IPS-NIHi11 (cell line): Measurements from ENCODE around the gene HRH3.

Experiments used
- DNase-seq: peaks from one replicate; pipeline ENCODE4 v3.0.0; 2012; ENCODE audit warnings: mixed read lengths, low spot score

The HRH3 gene

DNA sequence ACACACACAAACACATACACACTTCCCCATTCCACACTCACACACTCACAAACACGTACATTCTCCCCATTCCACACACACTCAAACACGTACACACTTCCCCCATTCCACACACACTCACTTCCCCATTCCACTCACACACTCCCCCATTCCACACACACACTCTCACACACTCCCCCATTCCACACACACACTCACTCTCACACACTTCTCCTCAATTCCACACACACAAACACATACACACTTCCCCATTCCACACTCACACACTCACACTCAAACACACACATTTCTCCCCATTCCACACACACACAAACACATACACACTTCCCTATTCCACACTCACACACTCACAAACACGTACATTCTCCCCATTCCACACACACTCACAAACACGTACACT, 9.6 kb upstream of the HRH3 start:
- DNase-seq = no peak

DNA sequence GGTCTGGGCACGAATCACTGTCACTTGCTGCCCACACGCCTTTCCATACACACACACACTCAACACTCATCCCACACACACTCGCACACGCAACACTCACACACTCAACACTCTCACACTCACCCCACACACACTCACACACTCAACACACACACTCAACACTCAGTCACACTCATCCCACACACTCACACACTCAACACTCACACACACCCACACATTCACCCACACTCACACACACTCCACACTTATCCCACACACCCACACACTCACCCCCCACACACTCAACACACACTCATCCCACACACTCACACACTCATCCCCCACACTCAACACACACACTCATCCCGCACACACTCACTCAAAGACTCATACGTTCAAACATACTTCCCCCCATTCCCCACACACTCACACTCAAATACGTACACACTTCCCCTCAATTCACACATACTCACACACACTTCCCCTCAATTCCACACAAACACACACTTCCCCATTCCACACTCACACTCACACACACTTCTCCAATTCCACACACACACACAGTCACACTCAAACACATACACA, 9.0 kb upstream of the HRH3 start:
- no peak for DNase-seq

GRCh38 chr20:62227977-62228958, 8.2 kb upstream of the HRH3 start:
- DNase-seq = peak; percentile 82

GRCh38 chr20:62227591-62227976, 7.5 kb upstream of the HRH3 start:
- no peak for DNase-seq

GRCh38 chr20:62226707-62227590, 6.9 kb upstream of the HRH3 start:
- no peak for DNase-seq

- no peak for DNase-seq
Measured at GRCh38 chr20:62225820-62226635, 6.0 kb upstream of the HRH3 start.

DNA sequence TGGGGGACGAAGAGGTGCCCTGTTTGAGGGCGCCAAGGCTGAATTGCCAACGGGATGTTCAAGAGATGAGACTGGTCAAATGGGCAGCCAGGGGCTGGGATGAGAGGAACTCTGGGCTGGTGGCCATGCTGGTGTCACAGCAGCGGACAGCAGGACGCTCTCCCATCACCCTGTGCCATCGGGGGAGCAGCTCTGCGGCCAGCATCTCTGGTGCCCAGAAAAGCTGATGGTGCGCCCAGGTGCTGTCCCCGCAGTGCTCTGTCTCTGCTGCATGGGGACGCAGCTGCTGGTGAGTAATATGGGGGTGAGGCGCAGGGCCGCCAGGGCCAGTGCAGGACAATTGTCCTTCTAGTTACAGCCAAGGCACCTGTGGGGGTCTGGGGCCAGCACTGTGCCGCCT, 4.9 kb upstream of the HRH3 start:
- no peak for DNase-seq

DNA sequence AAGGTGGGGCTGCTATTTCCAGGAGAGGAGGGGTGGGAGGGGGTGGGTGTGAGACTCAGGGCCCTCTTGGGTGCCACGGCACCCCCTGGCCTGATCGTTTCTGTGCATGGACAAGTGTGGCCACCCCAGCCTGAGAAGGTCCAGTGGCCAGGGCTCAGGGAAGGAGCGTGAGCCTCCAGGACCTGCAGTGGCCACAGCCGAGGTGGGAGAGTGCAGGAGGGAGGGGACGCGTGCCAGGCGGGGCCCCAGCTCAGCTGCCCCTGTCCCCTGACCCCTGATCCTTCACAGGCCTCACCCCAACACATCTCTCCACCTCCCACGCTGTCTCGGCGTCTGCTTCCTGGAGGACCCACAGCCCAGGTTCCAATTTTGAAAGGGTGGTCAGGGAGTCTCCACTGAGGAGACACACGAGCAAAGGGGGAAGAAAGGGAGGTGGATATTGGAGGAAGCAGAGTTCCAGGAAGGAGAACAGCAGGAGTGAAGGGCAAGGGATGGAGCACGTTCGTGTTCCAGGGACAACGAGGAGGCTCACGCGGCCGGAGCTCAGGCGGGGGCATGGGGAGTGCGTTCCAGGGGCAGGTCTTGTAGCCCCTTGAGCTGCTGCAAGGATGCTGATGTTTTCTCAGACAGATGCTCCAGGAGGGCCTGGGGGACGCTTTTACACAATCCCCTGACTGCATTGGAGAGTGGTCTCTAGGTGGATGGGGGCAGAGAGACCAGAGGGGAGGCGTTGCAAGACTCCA, 4.2 kb upstream of the HRH3 start:
- DNase-seq = no peak

GRCh38 chr20:62223571-62223970, 3.5 kb upstream of the HRH3 start:
- DNase-seq = no peak

- no peak for DNase-seq
Measured at GRCh38 chr20:62222972-62223371, 2.9 kb upstream of the HRH3 start.

DNA sequence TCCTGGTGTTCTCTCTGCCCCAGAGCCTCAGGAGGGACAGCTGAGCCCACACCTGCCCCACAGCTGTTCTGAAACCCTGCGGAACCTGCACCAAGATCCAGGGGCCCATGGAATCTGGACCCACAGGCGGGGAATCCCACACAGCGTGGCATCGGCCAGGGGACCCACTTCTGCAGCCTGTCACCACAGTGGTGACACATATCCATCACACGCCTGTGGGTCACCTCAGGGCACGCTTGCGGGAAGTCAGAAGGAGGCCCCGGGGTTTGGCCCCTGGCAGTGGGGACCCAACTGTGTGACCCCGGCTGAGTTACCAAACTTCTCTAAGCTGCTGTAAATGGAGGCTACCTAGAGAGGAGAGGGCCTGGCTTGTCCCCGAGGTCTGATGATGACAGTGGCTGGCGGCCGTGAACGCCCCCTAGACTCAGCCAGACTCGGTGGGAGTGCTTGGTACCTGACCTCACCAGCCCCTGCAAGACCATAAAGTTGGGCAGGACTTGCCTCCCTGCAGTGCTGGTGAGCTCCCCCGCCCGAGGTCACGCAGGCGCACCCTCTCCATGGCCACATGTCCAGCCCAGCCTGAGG, 2.3 kb upstream of the HRH3 start:
- DNase-seq = no peak

DNA sequence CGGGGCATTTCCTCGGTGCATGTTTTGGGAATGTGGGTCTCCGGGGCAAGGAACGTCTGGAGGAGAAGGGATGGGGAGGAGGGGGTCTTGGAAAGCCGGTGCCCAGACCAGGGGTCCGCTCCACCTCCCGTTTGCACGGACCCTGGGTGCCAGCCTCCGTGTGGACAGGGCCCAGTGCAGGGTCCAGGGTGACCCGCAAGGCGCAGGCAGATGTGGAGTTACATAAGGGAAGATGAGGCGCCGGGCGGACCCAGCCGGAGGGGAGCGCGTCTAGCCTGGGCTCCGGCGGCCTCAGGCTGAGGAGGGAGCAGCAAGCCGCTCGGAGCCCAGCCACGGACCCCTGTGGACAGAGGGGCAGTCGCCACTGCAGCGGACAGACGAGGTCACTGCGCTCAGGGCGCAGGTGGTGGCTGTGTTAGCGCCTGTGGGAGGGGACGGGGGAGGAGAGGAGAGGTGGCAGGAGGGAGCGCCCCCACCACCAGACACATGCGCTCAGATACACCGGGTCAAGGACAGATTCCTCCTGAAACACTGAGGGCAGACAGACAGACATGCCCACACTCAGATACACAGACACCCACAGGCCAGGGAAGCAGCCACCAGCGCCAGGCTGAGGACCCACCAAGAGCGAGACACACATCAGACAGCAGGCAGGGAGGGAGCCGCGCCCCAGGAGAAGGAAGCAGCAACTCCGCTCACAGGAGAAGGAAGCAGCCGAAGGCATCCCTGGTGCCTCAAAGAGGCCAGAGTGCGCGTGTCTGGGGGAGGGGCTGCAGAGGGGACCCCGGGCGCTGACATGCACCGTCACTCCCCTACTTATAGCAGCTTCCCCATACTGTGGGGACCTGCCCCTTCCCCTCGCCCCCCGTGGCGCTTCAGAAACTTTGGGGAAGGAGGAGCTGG, 839 bp upstream of the HRH3 start:
- no peak for DNase-seq

DNA sequence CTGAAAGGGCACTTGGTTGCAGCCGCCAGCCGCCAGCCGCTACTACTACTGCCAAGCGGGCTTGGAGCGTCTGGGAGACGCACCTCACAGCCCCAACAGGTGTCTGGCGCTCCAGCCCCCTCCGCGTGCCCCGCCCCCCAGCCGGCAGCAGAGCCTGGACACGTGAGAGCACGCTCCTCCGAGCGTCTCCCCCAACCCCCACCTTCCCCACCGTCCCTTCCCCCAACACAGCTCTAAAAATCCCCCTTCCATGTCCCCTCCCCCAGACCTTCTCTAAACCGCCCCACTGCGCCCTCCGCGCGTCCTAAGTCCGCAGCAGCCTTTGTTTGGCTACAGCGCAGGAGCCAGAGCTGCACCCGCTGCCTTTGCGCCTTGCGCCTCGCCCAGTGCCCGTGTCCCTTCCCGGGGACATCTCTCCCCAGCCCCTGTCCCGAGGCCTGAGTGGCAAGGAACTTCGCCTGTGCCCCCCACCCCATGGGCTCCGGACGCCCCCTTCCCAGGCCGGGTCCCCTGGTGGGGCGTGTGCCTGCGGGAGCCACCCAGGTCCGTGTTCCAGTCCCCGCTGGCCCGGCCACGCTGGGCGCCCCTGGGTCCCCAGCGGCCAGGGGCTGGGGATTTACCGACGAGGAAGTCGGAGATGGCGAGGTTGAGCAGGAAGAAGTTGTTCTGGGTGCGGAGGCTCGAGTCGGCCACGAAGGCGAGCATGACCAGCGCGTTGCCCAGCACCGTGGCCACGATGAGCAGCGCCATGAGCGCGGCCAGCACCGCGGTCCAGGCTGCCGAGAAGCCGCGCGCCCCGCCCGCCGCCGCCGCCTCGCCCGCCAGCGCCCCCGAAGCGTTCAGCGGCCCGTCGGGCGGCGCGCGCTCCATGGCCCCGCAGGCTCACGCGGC, 732 bp downstream of the HRH3 start:
- DNase-seq = no peak

DNA sequence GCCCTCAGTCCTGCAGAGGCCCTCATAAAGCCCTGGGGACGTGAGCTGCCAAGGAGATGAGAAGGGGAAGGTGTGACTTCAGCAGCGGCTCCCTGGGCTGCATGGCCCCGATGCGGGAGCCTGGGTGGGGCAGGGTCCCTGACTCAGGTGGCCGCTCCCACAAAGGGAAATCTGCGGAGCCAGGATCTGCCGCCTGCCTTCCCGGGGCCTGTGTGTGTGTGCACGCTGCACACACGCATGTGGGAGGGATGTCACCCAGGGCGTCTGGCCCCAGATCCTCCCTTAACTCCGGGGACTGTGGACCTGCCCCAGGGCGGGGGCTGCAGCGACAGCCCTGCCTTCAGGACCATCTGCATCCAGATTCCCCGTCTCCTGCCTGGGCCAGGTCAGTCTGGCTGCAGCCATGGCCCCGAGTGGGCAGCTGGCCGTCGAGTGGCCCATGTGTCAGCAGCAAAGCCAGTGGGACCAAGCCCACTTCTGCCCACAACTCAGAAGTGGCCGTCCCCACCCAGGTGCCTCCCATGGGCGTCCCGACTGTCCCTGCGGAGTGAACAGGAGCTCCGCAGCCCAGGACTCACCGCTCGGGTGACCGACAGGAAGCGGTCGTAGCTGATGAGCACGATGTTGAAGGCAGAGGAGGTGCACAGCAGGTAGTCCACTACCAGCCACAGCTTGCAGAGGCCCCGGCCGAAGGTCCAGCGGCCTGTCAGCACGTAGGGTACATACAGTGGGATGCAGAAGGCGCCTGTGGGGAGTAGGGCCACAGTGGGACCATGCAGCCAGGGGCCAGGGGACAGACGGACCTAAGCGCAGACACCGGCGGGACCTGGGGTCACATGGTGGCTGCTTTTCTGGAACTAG, 1.9 kb downstream of the HRH3 start:
- DNase-seq = no peak

GRCh38 chr20:62216636-62217566, 3.2 kb downstream of the HRH3 start:
- no peak for DNase-seq

GRCh38 chr20:62215991-62216635, 4.0 kb downstream of the HRH3 start:
- no peak for DNase-seq
